ENCODE data around the gene PTPN3. TPM values are rescaled to one million over a fixed set of nuclear protein-coding genes. Genes with fewer than 3 reads are reported as not detected.

The PTPN3 gene
- total RNA-seq, 1 experiment from 2014 or later, result 0.29 TPM

GRCh38 chr9:109424618-109425017 is 73.5 kb downstream of the PTPN3 start:
- no peak for DNase-seq (ENCODE audit: low read depth)

GRCh38 chr9:109423877-109424276 is 74.2 kb downstream of the PTPN3 start:
- no peak for DNase-seq (ENCODE audit: low read depth)

- no peak for DNase-seq (ENCODE audit: low read depth)
Observed at GRCh38 chr9:109422641-109423040, 75.5 kb downstream of the PTPN3 start.

- no peak for DNase-seq (ENCODE audit: low read depth)
Observed at GRCh38 chr9:109421026-109421970, 76.8 kb downstream of the PTPN3 start.

DNA sequence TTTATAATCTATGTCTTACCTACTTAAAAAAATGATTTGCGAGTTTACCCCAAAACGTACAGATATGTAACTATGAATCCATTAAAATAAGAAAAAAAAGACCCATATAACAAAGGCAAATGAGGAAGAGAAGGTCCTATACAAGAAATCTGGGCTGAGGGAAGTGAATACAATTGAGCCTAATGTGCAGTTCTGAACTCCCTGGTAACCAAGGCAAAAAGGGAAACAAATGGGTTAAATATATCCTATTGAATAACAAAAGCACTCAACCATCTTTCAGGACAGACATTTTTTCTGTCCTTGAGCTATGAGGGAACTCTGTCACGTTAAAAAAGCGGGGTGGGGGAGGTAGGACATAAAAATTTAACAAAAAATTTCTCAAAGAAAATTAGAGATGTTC is 78.6 kb downstream of the PTPN3 start:
- no peak for DNase-seq (ENCODE audit: low read depth)

DNA sequence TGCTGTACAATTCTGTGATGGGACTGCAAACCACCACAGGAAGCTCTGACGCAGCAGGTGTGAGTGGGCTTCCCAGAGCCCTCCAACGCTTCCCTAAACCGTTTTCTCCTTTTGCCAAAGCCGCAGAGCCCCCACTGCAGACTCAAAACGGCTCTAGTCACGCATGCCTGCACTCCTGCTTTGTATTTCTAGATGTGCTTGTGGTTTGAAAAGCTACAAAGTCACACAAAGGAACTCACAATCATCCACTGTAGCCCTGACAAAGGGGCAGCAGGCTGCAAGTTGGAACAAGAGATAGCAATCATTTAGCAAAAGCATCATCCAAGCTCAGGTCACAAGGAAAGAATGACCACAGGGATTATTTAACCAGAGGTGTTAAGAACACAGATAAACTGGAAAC is 79.3 kb downstream of the PTPN3 start:
- no peak for DNase-seq (ENCODE audit: low read depth)

DNA sequence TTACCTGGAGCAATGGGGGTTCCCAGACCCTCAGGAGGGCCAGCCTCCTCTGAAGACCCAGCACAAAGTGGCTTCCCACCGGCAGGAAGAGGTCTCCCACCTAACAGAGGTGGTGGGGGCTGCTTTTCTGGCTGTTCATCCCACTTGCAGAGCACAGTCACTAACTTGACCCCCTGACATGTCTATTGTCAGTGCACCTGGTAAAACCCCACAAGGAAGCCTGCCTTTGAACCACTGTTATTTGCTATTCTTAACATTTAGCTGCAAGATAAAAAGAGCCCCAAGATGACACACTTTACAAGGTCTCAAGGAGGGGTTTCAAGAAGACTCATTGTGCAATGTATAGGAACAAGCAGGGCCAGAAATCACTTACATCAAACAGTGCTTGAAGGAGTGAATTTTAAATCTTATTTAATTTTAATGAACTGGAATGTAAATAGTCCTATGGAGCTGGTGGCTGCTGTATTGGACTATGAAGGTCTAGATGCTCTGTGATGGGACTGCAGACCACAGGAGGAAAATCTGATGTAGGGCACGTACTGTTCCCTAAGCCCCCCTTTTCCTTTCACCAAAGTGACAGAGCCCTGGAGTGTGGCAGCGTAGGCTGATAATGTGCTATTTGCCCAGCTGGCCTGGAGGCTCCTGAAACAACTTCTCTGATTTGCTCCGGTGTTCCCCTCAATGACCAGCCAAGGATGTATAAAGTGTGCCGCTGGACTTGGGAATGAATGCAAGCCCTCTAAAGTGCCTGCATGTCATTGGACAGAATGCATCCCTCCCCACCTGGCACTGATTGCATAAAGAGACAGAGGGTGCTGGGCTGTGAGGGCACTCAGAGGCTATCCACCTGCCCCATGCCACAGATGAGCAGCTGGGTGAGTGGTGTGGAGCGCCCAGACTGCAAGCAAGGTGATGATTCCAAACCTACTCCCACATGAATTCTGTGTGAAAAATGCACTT is 80.2 kb downstream of the PTPN3 start:
- no peak for DNase-seq (ENCODE audit: low read depth)

GRCh38 chr9:109417054-109417453 is 81.1 kb downstream of the PTPN3 start:
- DNase-seq (ENCODE audit: low read depth), result no peak

GRCh38 chr9:109416135-109416706 is 81.9 kb downstream of the PTPN3 start:
- no peak for DNase-seq (ENCODE audit: low read depth)

- DNase-seq (ENCODE audit: low read depth), result no peak
Observed at GRCh38 chr9:109414125-109414785, 83.9 kb downstream of the PTPN3 start.

DNA sequence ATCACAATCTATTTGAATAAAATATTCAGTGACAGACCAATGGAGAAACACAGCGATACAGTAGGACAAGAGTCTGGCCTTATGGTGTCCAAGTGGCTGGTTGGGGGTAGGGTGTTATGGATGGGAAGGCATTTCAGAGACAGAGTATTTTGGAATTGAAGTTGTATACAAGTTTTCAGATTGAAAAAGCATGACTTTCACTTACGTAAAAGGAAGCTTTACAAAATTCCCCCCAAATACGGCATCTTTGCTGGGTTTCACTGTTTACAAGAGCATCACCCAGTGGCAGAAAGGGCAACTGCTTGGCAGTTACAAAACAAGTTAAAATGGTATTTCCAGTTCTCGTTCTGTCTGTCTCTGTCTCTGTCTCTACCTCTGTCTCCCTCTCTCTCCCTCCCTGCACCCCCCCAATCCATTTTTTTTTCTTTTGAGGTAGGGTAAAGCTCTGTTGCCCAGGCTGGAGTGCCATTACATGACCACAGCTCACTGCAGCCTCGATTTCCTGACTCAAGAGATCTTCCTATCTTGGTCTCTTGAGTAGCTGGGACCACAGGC is 86.2 kb downstream of the PTPN3 start:
- peak; percentile 40 for DNase-seq (ENCODE audit: low read depth)

DNA sequence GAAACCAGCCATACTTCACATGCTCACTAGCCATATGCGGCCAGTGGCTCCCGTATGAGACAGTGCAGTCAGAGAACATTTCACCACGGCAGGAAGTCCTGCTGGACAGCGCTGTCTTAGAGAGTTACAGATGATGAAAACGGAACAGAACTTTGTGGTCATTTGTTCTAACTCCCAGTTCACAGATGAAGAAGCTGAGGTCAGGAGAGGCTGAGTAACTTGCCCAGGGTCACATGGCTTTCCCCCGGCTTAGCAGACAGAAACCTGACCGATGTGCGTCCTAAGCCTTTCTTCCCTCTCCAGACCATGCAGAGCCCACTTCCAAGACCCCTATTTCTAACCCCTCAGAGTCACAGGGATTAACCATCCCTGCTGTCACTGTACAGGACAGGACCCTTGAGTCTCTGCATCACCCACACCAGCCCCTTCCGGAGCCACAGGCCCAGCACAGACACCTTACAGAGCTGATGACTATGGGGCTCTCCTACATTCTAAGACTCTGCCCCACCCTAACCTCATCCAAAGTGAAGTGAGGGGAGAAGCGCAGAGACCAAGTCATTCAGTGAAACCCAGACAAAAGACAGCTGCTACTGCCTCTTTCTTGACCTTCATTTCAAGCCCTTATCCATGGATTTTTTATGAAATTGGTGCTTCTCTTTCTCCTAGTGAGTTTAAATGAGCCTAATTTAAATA is 86.9 kb downstream of the PTPN3 start:
- no peak for DNase-seq (ENCODE audit: low read depth)

DNA sequence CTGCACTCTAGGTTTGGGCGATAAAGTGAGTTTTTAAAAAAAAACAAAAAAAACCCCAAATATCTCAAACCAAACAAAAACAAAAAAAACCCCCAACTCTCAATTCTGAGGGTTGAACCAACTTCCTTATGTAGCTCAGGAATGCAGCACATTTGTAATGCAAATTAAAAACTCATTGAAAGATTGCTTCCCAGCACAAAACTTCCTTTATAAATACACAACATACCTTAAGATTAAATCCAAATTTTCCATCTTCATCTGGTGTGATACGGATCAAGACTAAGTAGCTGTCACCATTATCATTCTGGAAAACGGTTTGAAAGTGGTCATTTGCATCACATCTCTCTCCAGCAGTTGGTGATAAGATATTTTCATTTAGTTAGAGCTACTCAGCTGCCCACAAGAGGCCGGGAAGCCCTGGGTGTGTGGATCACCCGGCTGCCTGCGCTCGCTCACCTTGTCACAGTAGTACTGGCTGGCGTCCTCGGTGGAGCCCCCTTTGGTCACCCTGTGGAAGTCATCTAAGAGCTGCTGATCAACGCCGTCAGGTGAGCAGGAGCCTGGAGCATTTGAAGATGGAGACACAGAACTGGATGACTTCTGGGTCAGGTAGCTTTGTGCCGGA is 88.2 kb downstream of the PTPN3 start:
- DNase-seq (ENCODE audit: low read depth), result no peak

GRCh38 chr9:109408759-109409462 is 89.2 kb downstream of the PTPN3 start:
- peak; percentile 11 for DNase-seq (ENCODE audit: low read depth)

GRCh38 chr9:109403766-109404320 is 94.3 kb downstream of the PTPN3 start:
- peak; percentile 1 for DNase-seq (ENCODE audit: low read depth)

DNA sequence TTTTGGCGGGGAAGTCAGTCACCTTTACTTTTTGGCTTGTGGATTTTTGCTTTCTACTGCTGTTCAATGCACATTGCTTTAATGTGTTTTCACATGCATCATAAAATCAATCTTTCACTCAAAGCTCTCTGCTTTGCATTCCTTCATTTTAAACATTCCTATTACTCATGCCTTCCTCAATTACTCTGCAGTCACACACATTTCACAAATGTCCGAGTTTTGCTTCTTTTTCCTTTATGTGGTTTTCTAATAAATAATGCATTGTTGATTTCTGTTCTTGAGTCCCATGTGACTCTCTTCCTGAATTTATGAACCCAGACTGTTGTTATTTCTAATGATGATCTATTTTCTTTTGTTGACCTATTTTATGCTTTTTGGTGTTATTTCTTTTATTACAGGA is 95.0 kb downstream of the PTPN3 start:
- peak; percentile 3 for DNase-seq (ENCODE audit: low read depth)

GRCh38 chr9:109401990-109402318 is 96.2 kb downstream of the PTPN3 start:
- DNase-seq (ENCODE audit: low read depth), result no peak

DNA sequence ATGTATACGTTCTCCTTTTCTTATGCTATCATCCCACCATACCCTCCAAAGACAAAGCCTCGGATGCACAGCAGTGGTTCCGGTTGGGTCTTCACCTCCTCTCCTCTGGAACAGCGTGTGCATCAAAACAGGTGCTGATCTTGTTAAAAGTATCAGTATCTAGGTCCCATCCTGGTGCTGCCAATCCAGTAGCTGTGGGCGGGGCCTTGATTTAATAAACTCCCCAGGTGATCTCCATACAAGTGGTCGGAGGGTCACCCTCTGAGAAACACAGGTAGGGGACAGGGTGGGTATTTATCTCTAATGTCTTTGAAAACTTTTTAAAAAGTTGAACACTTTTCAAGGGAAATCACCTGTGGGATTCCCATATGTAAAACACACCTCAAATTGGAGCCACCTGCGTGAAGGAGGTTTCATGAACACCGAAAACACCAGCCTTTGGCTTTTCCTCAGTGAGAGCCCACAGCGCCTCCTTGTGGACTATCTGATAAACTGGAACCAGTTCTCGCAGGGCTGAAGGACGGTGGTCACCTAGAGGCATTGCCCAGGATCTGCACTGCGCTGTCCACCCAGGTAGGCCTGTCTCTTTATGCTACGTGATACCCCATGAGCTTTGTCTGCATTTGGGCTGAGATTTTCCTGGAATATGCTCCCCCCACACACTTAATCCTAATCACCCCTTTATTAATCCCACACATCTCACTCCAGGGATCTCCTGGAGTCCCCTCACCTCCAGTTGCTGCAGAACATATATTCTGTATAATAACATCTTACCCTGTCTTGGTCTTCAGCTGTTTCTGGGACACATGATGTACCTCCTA is 96.7 kb downstream of the PTPN3 start:
- DNase-seq (ENCODE audit: low read depth), result peak; percentile 26

All from LHCN-M2 (cell line).